ENCODE data around the gene PDXK. TPM values are rescaled to one million over a fixed set of nuclear protein-coding genes. Genes with fewer than 3 reads are reported as not detected.

The PDXK gene
- total and polyA plus RNA-seq, 9 donors = 20.9 to 31.6 (median 21.8) TPM

DNA sequence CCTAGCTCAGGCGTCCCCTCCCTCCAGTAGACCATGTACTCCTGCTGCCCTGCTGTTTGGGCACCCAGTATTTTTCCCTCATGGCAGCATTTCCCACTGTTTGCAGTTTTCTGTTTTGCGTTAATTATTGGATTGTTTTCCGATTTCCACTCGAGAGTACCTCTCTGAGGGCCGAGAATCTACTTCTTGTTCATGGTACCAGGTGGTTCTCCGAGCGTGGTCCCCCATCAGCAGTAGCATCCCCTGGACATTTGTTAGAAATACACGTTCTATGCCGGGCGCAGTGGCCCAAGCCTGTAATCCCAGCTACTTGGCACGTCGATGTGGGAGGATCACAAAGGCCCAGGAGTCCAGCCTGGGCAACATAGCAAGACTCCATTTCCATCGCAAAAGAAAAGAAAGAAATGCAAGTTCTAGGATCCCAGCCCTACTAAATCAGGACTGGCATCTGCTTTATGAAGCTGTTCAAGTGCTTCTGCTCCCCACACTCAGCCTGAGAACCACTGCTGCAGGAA is 71.1 kb downstream of the PDXK start:
- Histone ChIP-seq H3K4me3 (ENCODE audit: low read length) (peak overlapping the region; percentile 91), H3K36me3 (ENCODE audit: control insufficient read depth, insufficient read depth, low read length) (peaks cover 37% of the 10 kb centered on the region), H3K27me3 (ENCODE audit: control insufficient read depth, insufficient read depth, low read length) (peaks cover 2% of the 10 kb centered on the region), H3K27ac (ENCODE audit: low read length) (no peak overlapping the region), H3K4me1 (ENCODE audit: control insufficient read depth, insufficient read depth, low read length) (peaks cover 9% of the 10 kb centered on the region), H3K9me3 (replicated peaks; ENCODE audit: control insufficient read depth, low read depth, low read length) (no peaks in the 10 kb centered on the region)
- peak; percentile 32 for DNase-seq
- WGBS (ENCODE audit: insufficient coverage) = 7% methylated on average over 13 of the region's 13 CpGs

DNA sequence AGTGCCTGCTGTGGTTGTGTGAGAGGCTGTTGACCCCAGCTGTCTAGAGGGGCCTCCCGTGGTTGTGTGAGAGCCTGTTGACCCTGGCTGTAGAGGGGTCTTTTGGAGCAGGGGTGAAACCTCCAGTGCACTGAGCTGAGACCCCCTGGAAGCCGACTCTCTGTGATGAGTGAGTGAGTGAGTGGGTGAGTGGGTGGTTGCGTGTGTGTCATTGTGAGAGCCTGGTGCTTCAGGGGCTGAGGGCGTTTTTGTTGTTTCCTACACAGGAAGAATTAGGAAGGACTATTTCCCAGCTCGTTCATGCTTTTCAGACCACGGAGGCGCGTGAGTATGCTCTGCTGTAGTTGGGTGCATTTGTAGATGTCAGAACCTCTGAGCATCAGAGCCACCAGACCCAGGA is 73.5 kb downstream of the PDXK start:
- H3K27me3 ChIP-seq (ENCODE audit: control insufficient read depth, insufficient read depth, low read length) = no peaks in the 10 kb centered on the region
- no peak overlapping the region for H3K4me3 ChIP-seq (ENCODE audit: low read length)
- H3K4me1 ChIP-seq (ENCODE audit: control insufficient read depth, insufficient read depth, low read length) = peaks cover 9% of the 10 kb centered on the region
- H3K36me3 ChIP-seq (ENCODE audit: control insufficient read depth, insufficient read depth, low read length) = peaks cover 60% of the 10 kb centered on the region
- no peak for DNase-seq
- no peak overlapping the region for H3K27ac ChIP-seq (ENCODE audit: low read length)
- WGBS (ENCODE audit: insufficient coverage) = 100% methylated on average over 6 of the region's 8 CpGs
- no peaks in the 10 kb centered on the region for H3K9me3 ChIP-seq (replicated peaks; ENCODE audit: control insufficient read depth, low read depth, low read length)

- peaks cover 9% of the 10 kb centered on the region for H3K4me1 ChIP-seq (ENCODE audit: control insufficient read depth, insufficient read depth, low read length)
- no peak overlapping the region for H3K4me3 ChIP-seq (ENCODE audit: low read length)
- H3K27ac ChIP-seq (ENCODE audit: low read length) = no peak overlapping the region
- WGBS (ENCODE audit: insufficient coverage) = 94% methylated on average over 13 of the region's 16 CpGs
- no peaks in the 10 kb centered on the region for H3K27me3 ChIP-seq (ENCODE audit: control insufficient read depth, insufficient read depth, low read length)
- no peaks in the 10 kb centered on the region for H3K9me3 ChIP-seq (replicated peaks; ENCODE audit: control insufficient read depth, low read depth, low read length)
- peaks cover 68% of the 10 kb centered on the region for H3K36me3 ChIP-seq (ENCODE audit: control insufficient read depth, insufficient read depth, low read length)
- DNase-seq = no peak
Measured at GRCh38 chr21:43793243-43793642, 74.3 kb downstream of the PDXK start.

DNA sequence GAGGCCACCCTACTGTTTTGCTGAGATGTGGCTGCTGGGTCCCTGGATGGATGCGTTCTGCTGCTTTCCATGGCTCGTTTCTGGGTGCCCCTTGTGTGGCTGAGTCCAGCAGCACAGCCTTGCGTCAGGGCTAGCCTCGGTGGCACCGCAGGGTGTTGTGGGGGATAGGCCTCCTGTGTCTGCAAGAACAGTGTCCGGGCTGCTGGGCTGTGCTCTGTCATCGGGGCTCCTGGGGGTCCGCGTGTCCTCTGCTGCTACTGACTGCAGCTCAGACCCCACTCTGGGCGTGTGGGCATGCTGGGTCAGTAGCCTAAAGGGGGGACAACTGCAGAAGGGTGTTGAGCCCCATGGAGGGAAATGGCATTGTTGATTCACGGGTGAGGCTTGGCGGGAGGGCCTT is 75.4 kb downstream of the PDXK start:
- no peak for DNase-seq
- Histone ChIP-seq H3K9me3 (replicated peaks; ENCODE audit: control insufficient read depth, low read depth, low read length) (no peaks in the 10 kb centered on the region), H3K4me3 (ENCODE audit: low read length) (no peak overlapping the region), H3K27ac (ENCODE audit: low read length) (no peak overlapping the region), H3K27me3 (ENCODE audit: control insufficient read depth, insufficient read depth, low read length) (no peaks in the 10 kb centered on the region), H3K36me3 (ENCODE audit: control insufficient read depth, insufficient read depth, low read length) (peaks cover 78% of the 10 kb centered on the region), H3K4me1 (ENCODE audit: control insufficient read depth, insufficient read depth, low read length) (peaks cover 9% of the 10 kb centered on the region)
- 89% methylated on average over 11 of the region's 12 CpGs for WGBS (ENCODE audit: insufficient coverage)

GRCh38 chr21:43794857-43795256 is 75.9 kb downstream of the PDXK start:
- DNase-seq = no peak
- no peaks in the 10 kb centered on the region for H3K9me3 ChIP-seq (replicated peaks; ENCODE audit: control insufficient read depth, low read depth, low read length)
- peaks cover 84% of the 10 kb centered on the region for H3K36me3 ChIP-seq (ENCODE audit: control insufficient read depth, insufficient read depth, low read length)
- H3K27me3 ChIP-seq (ENCODE audit: control insufficient read depth, insufficient read depth, low read length) = no peaks in the 10 kb centered on the region
- no peak overlapping the region for H3K27ac ChIP-seq (ENCODE audit: low read length)
- no peak overlapping the region for H3K4me3 ChIP-seq (ENCODE audit: low read length)
- peaks cover 9% of the 10 kb centered on the region for H3K4me1 ChIP-seq (ENCODE audit: control insufficient read depth, insufficient read depth, low read length)
- 89% methylated on average over 9 of the region's 14 CpGs for WGBS (ENCODE audit: insufficient coverage)

- peaks cover 96% of the 10 kb centered on the region for H3K36me3 ChIP-seq (ENCODE audit: control insufficient read depth, insufficient read depth, low read length)
- no peaks in the 10 kb centered on the region for H3K27me3 ChIP-seq (ENCODE audit: control insufficient read depth, insufficient read depth, low read length)
- no peak overlapping the region for H3K27ac ChIP-seq (ENCODE audit: low read length)
- no peak for DNase-seq
- H3K4me1 ChIP-seq (ENCODE audit: control insufficient read depth, insufficient read depth, low read length) = no peaks in the 10 kb centered on the region
- 90% methylated on average over 16 of the region's 19 CpGs for WGBS (ENCODE audit: insufficient coverage)
- no peak overlapping the region for H3K4me3 ChIP-seq (ENCODE audit: low read length)
- no peaks in the 10 kb centered on the region for H3K9me3 ChIP-seq (replicated peaks; ENCODE audit: control insufficient read depth, low read depth, low read length)
Measured at GRCh38 chr21:43797415-43797814, 78.5 kb downstream of the PDXK start.

DNA sequence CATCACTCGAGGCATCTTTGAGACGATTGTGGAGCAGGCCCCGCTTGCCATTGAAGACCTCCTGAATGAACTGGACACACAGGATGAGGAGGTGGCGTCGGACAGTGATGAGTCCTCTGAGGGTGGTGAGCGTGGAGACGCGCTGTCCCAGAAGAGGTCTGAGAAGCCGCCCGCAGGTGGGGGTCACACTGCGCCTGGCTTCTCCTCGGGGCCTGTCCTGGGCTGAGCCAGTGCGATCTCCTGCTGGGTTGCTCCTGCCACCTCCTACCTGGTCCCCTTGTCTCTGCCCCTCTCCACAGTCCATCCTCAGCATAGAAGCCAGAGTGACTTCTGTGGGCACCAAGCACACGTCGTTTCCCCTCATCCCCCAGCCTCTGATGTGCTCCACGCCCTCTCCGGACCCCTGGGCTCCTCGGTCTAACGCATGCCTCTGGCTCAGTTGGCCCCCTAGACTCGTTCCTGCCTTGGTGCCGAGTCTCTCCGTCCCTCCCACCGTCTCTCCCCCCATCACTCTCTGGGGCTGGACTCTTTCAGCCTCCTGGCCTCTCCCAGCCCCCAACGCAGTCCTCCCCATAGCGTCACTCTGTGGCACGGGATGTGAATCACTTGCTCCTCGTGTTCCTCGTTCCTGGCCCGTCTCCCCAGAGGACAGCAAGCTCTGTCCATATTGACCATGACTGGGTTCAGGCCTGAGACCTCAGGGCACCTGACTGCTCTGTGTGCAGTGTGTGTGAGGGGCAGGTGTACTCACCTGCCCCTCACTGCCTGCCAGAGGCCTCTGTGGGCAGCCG is 79.2 kb downstream of the PDXK start:
- no peak overlapping the region for H3K27ac ChIP-seq (ENCODE audit: low read length)
- DNase-seq = no peak
- no peaks in the 10 kb centered on the region for H3K27me3 ChIP-seq (ENCODE audit: control insufficient read depth, insufficient read depth, low read length)
- H3K36me3 ChIP-seq (ENCODE audit: control insufficient read depth, insufficient read depth, low read length) = peaks cover 97% of the 10 kb centered on the region
- H3K9me3 ChIP-seq (replicated peaks; ENCODE audit: control insufficient read depth, low read depth, low read length) = no peaks in the 10 kb centered on the region
- WGBS (ENCODE audit: insufficient coverage) = 87% methylated on average over 30 of the region's 30 CpGs
- H3K4me1 ChIP-seq (ENCODE audit: control insufficient read depth, insufficient read depth, low read length) = no peaks in the 10 kb centered on the region
- no peak overlapping the region for H3K4me3 ChIP-seq (ENCODE audit: low read length)

GRCh38 chr21:43799301-43799840 is 80.4 kb downstream of the PDXK start:
- DNase-seq = no peak
- no peaks in the 10 kb centered on the region for H3K9me3 ChIP-seq (replicated peaks; ENCODE audit: control insufficient read depth, low read depth, low read length)
- WGBS (ENCODE audit: insufficient coverage) = 95% methylated on average over 18 of the region's 19 CpGs
- peaks cover 97% of the 10 kb centered on the region for H3K36me3 ChIP-seq (ENCODE audit: control insufficient read depth, insufficient read depth, low read length)
- no peaks in the 10 kb centered on the region for H3K4me1 ChIP-seq (ENCODE audit: control insufficient read depth, insufficient read depth, low read length)
- H3K4me3 ChIP-seq (ENCODE audit: low read length) = no peak overlapping the region
- H3K27me3 ChIP-seq (ENCODE audit: control insufficient read depth, insufficient read depth, low read length) = no peaks in the 10 kb centered on the region
- no peak overlapping the region for H3K27ac ChIP-seq (ENCODE audit: low read length)

DNA sequence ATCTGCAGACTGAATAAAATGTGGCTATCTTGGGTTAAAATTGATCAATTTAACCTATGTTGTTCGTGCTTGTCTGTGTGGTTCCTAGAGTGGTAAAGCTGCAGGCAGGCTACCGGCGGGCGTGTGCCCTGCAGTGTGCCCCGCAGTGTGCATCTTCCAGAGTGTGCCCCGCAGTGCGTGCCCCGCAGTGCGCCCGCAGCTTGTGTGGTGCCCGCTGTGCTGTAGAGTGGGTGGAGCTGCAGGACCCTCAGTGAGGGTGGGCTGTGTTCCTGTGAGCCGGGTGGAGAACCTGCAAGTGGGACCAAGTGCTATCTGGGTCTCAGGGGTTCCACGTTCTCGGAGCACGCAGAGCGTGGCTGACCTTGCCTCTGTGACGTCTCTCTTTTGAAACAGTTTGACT is 81.2 kb downstream of the PDXK start:
- no peak overlapping the region for H3K4me3 ChIP-seq (ENCODE audit: low read length)
- WGBS (ENCODE audit: insufficient coverage) = 89% methylated on average over 10 of the region's 17 CpGs
- no peaks in the 10 kb centered on the region for H3K4me1 ChIP-seq (ENCODE audit: control insufficient read depth, insufficient read depth, low read length)
- DNase-seq = no peak
- peaks cover 93% of the 10 kb centered on the region for H3K36me3 ChIP-seq (ENCODE audit: control insufficient read depth, insufficient read depth, low read length)
- no peak overlapping the region for H3K27ac ChIP-seq (ENCODE audit: low read length)
- H3K9me3 ChIP-seq (replicated peaks; ENCODE audit: control insufficient read depth, low read depth, low read length) = no peaks in the 10 kb centered on the region
- H3K27me3 ChIP-seq (ENCODE audit: control insufficient read depth, insufficient read depth, low read length) = no peaks in the 10 kb centered on the region

DNA sequence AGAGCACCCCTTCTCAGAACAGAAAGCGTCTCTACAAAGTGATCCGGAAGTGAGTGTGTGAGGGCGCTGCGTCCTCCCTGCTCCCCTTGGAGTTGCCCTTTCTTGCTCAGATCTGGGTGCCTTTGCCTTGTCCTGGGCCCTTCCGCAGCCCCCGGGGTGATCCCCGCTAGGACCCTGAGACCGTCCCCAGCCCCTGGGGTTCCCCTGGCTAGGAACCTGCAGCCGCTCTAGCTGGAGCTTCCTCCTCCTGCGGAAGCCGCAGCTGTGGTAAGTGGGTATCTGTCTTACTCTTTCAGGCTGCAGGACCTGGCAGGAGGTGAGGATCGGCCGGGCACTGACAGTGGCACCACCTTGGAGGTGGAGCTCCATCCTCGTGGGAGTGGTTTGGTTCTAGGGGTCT is 81.6 kb downstream of the PDXK start:
- DNase-seq = no peak
- WGBS (ENCODE audit: insufficient coverage) = 90% methylated on average over 12 of the region's 14 CpGs
- Histone ChIP-seq H3K4me3 (ENCODE audit: low read length) (no peak overlapping the region), H3K27ac (ENCODE audit: low read length) (no peak overlapping the region), H3K9me3 (replicated peaks; ENCODE audit: control insufficient read depth, low read depth, low read length) (no peaks in the 10 kb centered on the region), H3K27me3 (ENCODE audit: control insufficient read depth, insufficient read depth, low read length) (no peaks in the 10 kb centered on the region), H3K36me3 (ENCODE audit: control insufficient read depth, insufficient read depth, low read length) (peaks cover 89% of the 10 kb centered on the region), H3K4me1 (ENCODE audit: control insufficient read depth, insufficient read depth, low read length) (no peaks in the 10 kb centered on the region)

Measured in muscle of leg (tissue), 11 donors.